Inflammatory macrophage treated with lipopolysaccharide for 4 hours (primary cell): Measurements from ENCODE around the gene CD200.
A peak's percentile ranks its signal among the peaks of the same experiment; 100 is the strongest.

Experiments used
- DNase-seq: peaks from one replicate; pipeline ENCODE4 v3.0.0-alpha.2; 2020

Gene CD200

GRCh38 chr3:112333002-112333380 is at the start of gene CD200:
Gene CD200, plus strand, starts transcription at chr3:112333156. Its CDS starts 57 bp downstream, at chr3:112333213.
- DNase-seq, result no peak

DNA sequence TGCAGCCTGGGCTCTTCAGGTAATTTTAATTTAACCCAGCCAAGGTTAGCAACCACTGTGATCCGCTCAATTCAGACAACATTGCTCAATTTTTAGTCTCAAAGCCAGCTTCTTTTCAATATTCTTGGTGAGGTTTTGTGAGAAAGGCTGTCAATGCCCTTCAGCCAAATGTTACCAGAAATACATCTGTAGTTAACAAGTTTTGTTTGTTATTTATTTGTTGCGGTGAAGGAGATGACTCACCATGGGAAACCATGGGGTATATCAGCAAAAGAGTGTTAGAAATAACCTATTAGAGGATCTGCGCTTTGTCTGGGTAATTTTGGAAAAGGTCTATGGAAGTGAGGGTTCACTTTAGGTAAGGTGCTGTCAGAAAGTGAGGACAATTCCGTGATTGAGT is 43.9 kb upstream of the CD200 start:
- DNase-seq, result no peak

DNA sequence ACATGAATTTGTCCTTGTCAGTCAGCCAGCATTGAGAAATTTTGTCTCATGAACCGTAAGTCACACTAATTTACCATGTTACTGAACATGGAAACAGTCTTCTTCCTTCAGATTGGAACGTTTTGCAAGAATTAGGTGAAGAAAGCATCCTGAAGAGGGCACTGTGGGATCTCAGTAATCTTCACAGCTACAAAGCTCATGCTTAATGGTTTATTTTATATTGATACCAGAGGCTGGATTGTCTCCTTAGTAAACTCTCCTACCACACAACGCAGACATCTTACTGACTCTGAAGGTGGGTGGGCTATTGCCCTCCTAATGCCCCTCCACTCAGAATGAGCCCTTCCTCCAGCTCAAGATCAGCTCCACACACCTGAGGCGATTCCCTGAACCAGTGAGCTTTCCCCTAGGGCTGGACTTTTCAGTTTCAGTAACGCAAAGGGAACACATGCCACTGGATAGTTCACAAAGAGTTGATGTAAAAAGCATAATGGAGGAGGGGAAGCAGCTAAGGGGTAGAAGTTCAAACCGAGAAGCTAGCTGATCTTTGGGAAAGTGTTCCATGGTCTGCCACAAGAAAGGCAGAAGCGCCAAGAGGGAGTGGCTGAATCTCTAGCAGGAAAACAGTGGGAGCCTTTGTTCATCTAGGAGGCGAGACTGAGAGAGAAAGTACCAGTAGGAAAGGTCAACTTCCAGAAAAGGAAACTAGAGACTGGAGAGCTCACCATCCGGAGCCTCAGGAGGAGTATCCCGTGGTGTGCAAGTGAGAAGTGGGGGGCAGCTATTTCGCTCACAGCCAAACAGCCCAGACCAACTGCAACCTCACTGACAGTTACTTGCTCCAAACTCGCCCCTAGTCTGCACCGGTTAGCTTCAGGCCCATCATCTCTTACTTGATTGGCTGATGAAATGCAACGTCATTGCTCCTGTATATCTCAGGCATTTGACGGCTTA is 39.3 kb upstream of the CD200 start, which contains the start of gene SLC9C1:
SLC9C1 (minus strand) TSS at position 849 of the 954 bp plus-strand sequence. CDS start 7,425 bp downstream, outside the sequence.
- peak; percentile 66 for DNase-seq

- no peak for DNase-seq
These were observed 35.2 kb upstream of the CD200 start for GRCh38 chr3:112297714-112298113.

- no peak for DNase-seq
These were observed 34.2 kb upstream of the CD200 start for GRCh38 chr3:112298781-112299180.

GRCh38 chr3:112302150-112302830 is 30.7 kb upstream of the CD200 start:
- no peak for DNase-seq

DNA sequence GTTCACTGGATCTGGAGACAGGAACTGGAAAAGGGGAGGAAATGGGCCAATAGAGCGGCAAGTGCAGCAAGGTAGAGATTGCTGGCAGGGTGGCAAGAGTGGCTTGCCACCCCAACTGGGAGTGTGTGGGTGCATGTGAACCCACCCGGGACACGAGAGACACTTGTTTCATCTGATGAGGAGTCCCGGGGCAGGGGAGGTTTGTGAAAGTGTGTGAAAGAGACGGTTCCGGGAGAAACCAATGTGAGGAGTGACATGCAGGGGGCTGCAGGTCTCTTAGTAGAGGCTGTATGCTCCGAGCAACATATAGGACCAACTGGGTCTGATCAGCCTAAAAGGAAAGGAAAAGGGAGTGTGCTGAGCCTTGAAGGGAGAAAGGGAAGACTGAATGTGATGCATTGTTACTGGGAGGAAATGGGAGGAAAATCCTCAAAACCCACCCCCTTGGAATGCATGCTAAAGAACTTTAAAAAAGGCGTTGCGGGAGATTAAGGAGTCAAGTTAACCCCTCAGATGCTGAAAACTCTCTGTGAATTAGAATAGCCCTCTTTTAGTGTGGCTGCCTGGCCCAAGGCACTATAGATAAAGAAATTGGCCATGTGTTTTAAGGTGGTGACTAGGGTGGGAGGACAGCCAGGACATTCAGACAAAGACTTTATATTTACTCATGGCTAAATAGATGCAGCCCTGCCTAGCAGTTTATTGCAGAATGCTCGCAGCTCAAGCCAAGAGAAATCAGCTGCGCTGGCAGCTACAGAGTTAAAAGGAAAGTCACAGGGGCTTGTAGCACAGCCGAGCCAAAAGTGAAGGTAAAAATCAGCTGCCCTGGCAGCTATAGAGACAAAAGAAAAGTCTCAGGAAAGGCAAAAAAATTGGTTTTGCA is 29.8 kb upstream of the CD200 start:
- DNase-seq, result no peak

- peak; percentile 21 for DNase-seq
These were observed 29.1 kb upstream of the CD200 start for GRCh38 chr3:112303764-112304325.

GRCh38 chr3:112304611-112305010 is 28.3 kb upstream of the CD200 start:
- no peak for DNase-seq

DNA sequence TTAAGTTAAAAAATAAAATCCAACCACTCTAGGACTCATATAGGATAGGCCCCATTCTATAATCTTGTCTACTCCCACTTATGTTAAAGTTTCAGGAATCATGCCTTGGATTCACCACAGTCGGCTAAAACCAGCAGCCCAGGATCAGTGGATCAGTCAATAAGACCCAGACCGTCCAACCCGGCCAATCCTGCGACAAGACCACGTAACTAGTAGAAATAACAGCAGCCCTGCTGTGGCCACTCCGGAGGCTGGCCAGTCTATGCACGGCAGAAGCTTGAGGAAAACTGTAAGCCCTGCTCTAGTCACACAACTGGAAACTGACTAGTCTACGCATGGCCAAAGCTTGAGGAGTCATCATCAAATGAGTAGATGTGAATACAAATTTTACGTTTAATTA is 26.1 kb upstream of the CD200 start:
- DNase-seq, result no peak

DNA sequence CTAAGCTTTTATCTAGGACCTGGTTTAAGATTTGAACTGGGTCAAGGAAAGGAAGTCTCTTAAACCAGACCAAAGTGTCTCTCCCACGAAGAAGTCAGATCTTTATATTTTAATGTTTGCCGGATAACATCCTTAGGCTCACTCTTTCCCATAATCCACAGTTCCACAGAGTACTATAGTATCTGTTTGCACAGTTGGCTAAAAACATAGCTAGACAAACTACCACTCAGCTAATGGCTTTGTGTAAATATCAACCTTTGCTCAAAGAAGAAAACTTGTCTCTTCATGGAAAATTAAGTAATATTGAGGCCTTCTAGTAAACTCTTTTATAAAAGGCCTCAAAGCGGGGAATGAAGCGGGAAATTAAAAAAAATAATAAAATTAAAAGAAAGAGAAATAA is 25.4 kb upstream of the CD200 start:
- DNase-seq, result no peak

- no peak for DNase-seq
These were observed 24.6 kb upstream of the CD200 start for GRCh38 chr3:112308151-112308911.

DNA sequence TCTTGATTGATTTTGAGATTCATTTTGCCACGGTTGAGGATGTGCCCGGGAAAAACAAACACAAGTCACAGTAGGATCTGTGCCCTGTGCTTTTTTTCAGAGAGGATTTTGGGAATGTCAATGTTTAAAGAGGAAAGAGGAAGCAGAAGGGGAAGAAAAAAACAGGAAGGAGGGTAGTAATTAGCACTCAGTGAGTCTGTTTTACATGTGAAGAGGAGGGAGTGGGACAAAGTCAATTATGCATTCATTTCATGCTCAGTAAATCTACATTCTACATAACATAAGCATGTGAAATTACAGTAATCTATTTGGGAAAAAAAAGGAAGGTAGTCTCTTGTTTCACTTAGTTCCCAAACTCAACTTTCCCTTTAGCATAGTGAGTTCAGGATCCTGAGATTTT is 18.3 kb upstream of the CD200 start:
- peak; percentile 13 for DNase-seq

GRCh38 chr3:112315791-112316190 is 17.2 kb upstream of the CD200 start:
- no peak for DNase-seq

GRCh38 chr3:112319516-112320276 is 13.3 kb upstream of the CD200 start:
- DNase-seq, result no peak

- DNase-seq, result peak; percentile 55
These were observed 12.3 kb upstream of the CD200 start for GRCh38 chr3:112320691-112321090.

GRCh38 chr3:112321867-112322652 is 10.9 kb upstream of the CD200 start:
- DNase-seq, result no peak

GRCh38 chr3:112327371-112327951 is 5.5 kb upstream of the CD200 start:
- peak; percentile 75 for DNase-seq

DNA sequence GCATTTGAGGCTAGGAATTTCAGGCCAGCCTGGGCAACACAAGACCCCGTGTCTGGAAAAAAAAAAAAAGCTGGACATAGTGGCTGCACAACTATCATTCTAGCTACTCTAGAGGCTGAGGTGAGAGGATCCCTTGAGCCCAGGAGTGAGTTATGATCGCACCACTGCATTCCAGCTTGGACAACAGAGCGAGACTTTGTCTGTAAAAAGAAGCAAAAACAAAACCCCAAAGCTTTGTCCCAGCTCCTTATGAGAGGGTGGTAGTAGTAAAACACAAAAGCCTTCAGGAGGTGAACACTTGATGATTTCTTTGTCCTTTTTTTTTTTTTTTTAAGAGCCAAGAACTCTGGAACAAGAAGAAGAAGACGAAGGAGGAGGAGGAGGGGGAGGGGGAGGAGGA is 1.1 kb upstream of the CD200 start:
- no peak for DNase-seq
